ENCODE results near the gene PIK3C2B. TPM values are rescaled to one million over a fixed set of nuclear protein-coding genes. Genes with fewer than 3 reads are reported as not detected.

PIK3C2B gene
- total and polyA plus RNA-seq, 2 of the 8 experiments (the other 6 are each of a cell fraction or from before 2014, with no cell fraction given) = 20.4 to 36.7 TPM

- Histone ChIP-seq H3K4me3 (ENCODE audit: extremely low read depth in 1 of 4, insufficient read depth in 2 of 4, low read depth in 3 of 4, low read length in 4 of 4) (no peak overlapping the region), H2BK20ac (ENCODE audit: low read length) (no peak overlapping the region), H3K23me2 (ENCODE audit: low read depth, low read length) (peaks cover 2% of the 10 kb centered on the region; the same call in 1 of the 2 replicates), H3K79me1 (ENCODE audit: low read depth, low read length) (no peaks in the 10 kb centered on the region), H3K23ac (ENCODE audit: insufficient read length) (no peak overlapping the region), H3K27ac (ENCODE audit: low read depth, low read length) (no peak overlapping the region), H3K56ac (replicated peaks; ENCODE audit: insufficient read length, low read depth, low read length) (no peak overlapping the region), H2BK120ac (replicated peaks; ENCODE audit: low read depth, low read length) (no peak overlapping the region), H3K9me3 (ENCODE audit: insufficient read depth in 2 of 2, low read depth in 1 of 2, low read length in 1 of 2) (no peaks in the 10 kb centered on the region), H4K91ac (replicated peaks; ENCODE audit: insufficient read length, low read length) (no peak overlapping the region), H3K18ac (ENCODE audit: extremely low read depth, low read length) (no peak overlapping the region), H3K4me1 (replicated peaks in 1 of 4; ENCODE audit: control insufficient read depth in 3 of 4, insufficient read depth in 4 of 4, low read length in 3 of 4) (peaks cover 0 to 2% (median 0%) of the 10 kb centered on the region in 4 experiments; a peak in 1 of 7 replicates), H2BK12ac (ENCODE audit: low read depth, low read length) (no peak overlapping the region), H3K79me2 (ENCODE audit: control insufficient read depth in 1 of 2, insufficient read depth in 2 of 2, low read length in 2 of 2) (no peaks in the 10 kb centered on the region), H2BK5ac (ENCODE audit: low read depth, low read length) (no peak overlapping the region), H3K36me3 (ENCODE audit: control insufficient read depth in 2 of 4, insufficient read depth in 4 of 4, low read length in 3 of 4) (no peaks in the 10 kb centered on the region), H3K27me3 (replicated peaks in 1 of 4; ENCODE audit: control insufficient read depth in 3 of 4, extremely low read depth in 1 of 4, insufficient read depth in 3 of 4, low read length in 3 of 4) (no peaks in the 10 kb centered on the region), H4K5ac (ENCODE audit: insufficient read length, low read depth, low read length) (no peak overlapping the region), H3K14ac (ENCODE audit: insufficient read length) (no peak overlapping the region), H4K20me1 (replicated peaks in 1 of 2; ENCODE audit: control insufficient read depth in 1 of 2, insufficient read depth in 2 of 2, low read length in 2 of 2) (peaks cover 0 to 2% of the 10 kb centered on the region in 2 experiments), H2AFZ (ENCODE audit: low read length) (peak overlapping the region; percentile 82), H3K9ac (replicated peaks in 1 of 4; ENCODE audit: extremely low read depth in 1 of 4, low read depth in 3 of 4, low read length in 3 of 4) (no peak overlapping the region), H3K4ac (replicated peaks; ENCODE audit: insufficient read length, low read depth, low read length) (no peak overlapping the region), H2AK5ac (ENCODE audit: low read depth, low read length) (no peak overlapping the region), H2BK15ac (ENCODE audit: low read length) (no peak overlapping the region), H4K8ac (ENCODE audit: extremely low read depth, insufficient read depth, low read length) (no peak overlapping the region), H3K4me2 (ENCODE audit: insufficient read depth in 1 of 2, low read depth in 2 of 2, low read length in 2 of 2) (0 out of 4 replicates have a peak overlapping the region, but pooled peaks of 1 of the 2 experiments have one; percentile 10)
- ChIA-PET CTCF (ENCODE audit: partially characterized antibody) (interaction anchor here (0.6 to 49.0 kb wide), 29 partner anchors 10 to 349 kb away, joined by 3 to 2124 read pairs (median 4); partner anchors contain the start of genes LRRN2, MDM4 and PIK3C2B), POLR2A (ENCODE audit: partially characterized antibody) (interaction anchor here (0.8 to 1.8 kb wide), 10 partner anchors 10 to 105 kb away, joined by 3 to 15 read pairs (median 4); partner anchors contain the start of genes MDM4 and PIK3C2B)
- 31% methylated on average over 7 of the region's 7 CpGs; no CpG with 5 or more reads in 1 of the 2 experiments for WGBS, 2 experiments (ENCODE audit: extremely low coverage in 1 of 2, insufficient coverage in 1 of 2, insufficient read length in 1 of 2, insufficient replicate concordance in 2 of 2, low coverage in 1 of 2, low lambda C conversion rate in 2 of 2, missing lambda C conversion rate in 1 of 2)
- DNase-seq (ENCODE audit: low read depth in 1 of 2, low spot score in 2 of 2) (no peak), FAIRE-seq (no peak)
- no peak for TF ChIP-seq SAP30 (IDR thresholded peaks at IDR 0.05; ENCODE audit: insufficient read depth, insufficient replicate concordance, low read length)
- no peak for TF ChIP-seq SIRT6 (IDR thresholded peaks at IDR 0.05; ENCODE audit: low read length)
These were observed 8.7 kb upstream of the PIK3C2B start for GRCh38 chr1:204503122-204503912.
